Fibroblast of the aortic adventitia (primary cell): ENCODE measurements around the gene NNMT. TPM values are rescaled to one million over a fixed set of nuclear protein-coding genes. Genes with fewer than 3 reads are reported as not detected.

Source experiments
- DNase-seq: peaks from one replicate; pipeline ENCODE4 v3.0.0-alpha.2; 2010; ENCODE audit warnings: low read depth
- H3K4me3 ChIP-seq: 2 replicates; pipeline ENCODE4 v1.5.1; 2011; ENCODE audit warnings: low read depth, mild to moderate bottlenecking, control low read depth, low read length, moderate library complexity
- CTCF ChIP-seq: IDR thresholded peaks from 2 replicates; pipeline ENCODE4 v1.5.1; 2011; ENCODE audit warnings: mild to moderate bottlenecking, low read length, control low read depth, inconsistent platforms; ENCODE audit not compliant: insufficient read depth
- total RNA-seq: library from RNA; depleted of rRNA; stranded (reverse); fragments of >200 nt; gene quantifications from 2 replicates; pipeline ENCODE4 v1.2.3, GENCODE V29; 2012; ENCODE audit warnings: low replicate concordance

Gene NNMT
- total RNA-seq, 1 donor = 178 TPM

- H3K4me3 ChIP-seq = no peak overlapping the region
- TF ChIP-seq CTCF = no peak
- no peak for DNase-seq
These were observed 32.6 kb upstream of the NNMT start for GRCh38 chr11:114263513-114264170.

GRCh38 chr11:114264381-114264780 is 31.8 kb upstream of the NNMT start:
- no peak for TF ChIP-seq CTCF
- no peak overlapping the region for H3K4me3 ChIP-seq
- DNase-seq = no peak

GRCh38 chr11:114265122-114265878 is 30.9 kb upstream of the NNMT start:
- no peak for TF ChIP-seq CTCF
- no peak for DNase-seq
- no peak overlapping the region for H3K4me3 ChIP-seq

- no peak for TF ChIP-seq CTCF
- no peak overlapping the region for H3K4me3 ChIP-seq
- DNase-seq = no peak
These were observed 26.7 kb upstream of the NNMT start for GRCh38 chr11:114269498-114269897.

GRCh38 chr11:114270531-114271270 is 25.5 kb upstream of the NNMT start:
- no peak overlapping the region for H3K4me3 ChIP-seq
- no peak for TF ChIP-seq CTCF
- DNase-seq = no peak

- no peak overlapping the region for H3K4me3 ChIP-seq
- no peak for DNase-seq
- TF ChIP-seq CTCF = no peak
These were observed 24.9 kb upstream of the NNMT start for GRCh38 chr11:114271316-114271715.
